Mononuclear cell (primary cell): Measurements from ENCODE around the gene IL17A. TPM values are rescaled to one million over a fixed set of nuclear protein-coding genes. Genes with fewer than 3 reads are reported as not detected.
"Not testable (repeated sequence)": the region's sequence is repeated elsewhere in the genome, so short reads cannot be mapped to it uniquely, and the experiment has no call there.

Experiments used
- H3K27me3 ChIP-seq: 2 replicates; pipeline ENCODE4 v1.6.0; 2011; ENCODE audit warnings: low read length, control low read depth; ENCODE audit not compliant: insufficient read depth
- H3K4me1 ChIP-seq: 2 replicates; pipeline ENCODE4 v1.5.1; 2011; ENCODE audit warnings: mild to moderate bottlenecking, low read length, control low read depth; ENCODE audit not compliant: insufficient read depth
- H3K4me3 ChIP-seq: 2 replicates; pipeline ENCODE4 v1.5.1; 2011; ENCODE audit warnings: mild to moderate bottlenecking, low read length, moderate library complexity
- H3K9me3 ChIP-seq: 2 replicates; pipeline ENCODE4 v1.5.1; 2011; ENCODE audit warnings: low read depth, mild to moderate bottlenecking, control low read depth, low read length
- total RNA-seq: library from RNA; depleted of rRNA; stranded (reverse); fragments of >200 nt; gene quantifications from one replicate; pipeline ENCODE4 v1.2.3, GENCODE V29; 2012

The IL17A gene
- total RNA-seq, 1 donor: not detected

DNA sequence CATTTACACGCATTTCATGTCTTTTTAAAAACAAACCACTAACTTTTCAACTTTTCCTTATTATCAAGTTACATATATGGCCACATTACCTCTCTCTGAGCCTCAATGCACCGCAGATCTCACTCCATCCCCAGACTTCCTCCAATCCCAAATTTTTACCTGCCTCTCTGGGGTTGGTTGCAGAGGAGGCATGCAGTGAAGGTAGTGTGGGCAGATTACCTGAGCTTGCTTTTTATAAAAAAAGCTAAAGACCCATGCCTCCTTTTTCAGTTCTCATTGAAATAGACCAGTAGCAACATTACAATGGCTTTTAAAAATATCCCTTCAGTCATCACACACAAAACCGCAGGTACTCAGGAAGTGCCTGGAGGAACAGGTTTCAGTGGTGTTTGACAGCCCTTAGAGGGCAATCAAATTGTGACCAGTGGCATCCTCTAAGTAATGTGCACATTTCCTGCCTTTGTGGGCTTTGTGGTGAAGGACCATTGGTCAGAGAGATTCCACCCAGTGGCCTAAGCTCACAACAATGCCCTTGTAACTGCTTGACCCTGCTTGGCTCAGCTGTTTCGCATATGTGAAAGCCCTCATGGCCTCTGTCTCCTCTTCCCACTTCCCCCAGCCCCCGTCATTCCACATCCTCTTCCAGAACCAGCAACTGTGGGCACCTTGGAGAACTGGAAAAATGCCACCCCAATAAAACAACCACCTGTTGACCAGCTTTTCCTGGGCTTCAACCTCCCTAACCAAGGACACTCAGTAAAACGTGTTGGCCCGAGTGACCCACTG lies 30.2 kb upstream of the IL17A start:
- Histone ChIP-seq H3K4me1 (no peaks in the 10 kb centered on the region), H3K27me3 (no peaks in the 10 kb centered on the region), H3K9me3 (no peaks in the 10 kb centered on the region), H3K4me3 (no peak overlapping the region)

GRCh38 chr6:52157301-52157941 lies 28.8 kb upstream of the IL17A start:
- Histone ChIP-seq H3K4me1 (no peaks in the 10 kb centered on the region), H3K9me3 (no peaks in the 10 kb centered on the region), H3K4me3 (no peak overlapping the region), H3K27me3 (no peaks in the 10 kb centered on the region)

DNA sequence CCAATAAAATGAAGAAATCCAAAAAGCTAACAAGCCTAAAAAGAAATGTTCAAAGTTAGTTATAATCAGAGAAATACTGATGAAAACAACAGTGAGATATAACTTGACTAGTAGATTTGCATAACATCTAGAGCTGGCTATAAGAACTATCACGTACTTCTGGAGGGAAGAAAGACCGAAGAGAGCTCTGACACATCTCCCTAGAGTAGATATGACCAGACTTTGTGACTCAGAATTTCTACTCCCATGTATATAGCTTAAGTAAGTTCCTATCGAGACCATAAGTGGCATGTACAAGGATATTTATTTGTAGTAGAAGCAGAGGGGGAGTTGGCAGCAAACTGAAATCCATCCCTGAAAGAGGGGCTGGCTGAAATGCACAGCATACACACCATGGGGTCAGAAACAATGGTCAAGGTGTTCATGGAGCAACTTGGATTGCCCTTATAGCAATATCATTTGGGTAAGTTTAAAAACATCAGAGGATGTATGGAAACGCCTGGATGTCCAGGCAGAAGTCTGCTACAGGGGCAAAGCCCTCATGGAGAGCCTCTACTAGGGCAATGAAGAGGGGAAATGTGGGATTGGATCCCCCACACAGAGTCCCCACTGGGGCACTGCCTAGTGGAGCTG lies 25.6 kb upstream of the IL17A start:
- H3K4me1 ChIP-seq: no peaks in the 10 kb centered on the region
- no peaks in the 10 kb centered on the region for H3K27me3 ChIP-seq
- no peak overlapping the region for H3K4me3 ChIP-seq
- no peaks in the 10 kb centered on the region for H3K9me3 ChIP-seq

DNA sequence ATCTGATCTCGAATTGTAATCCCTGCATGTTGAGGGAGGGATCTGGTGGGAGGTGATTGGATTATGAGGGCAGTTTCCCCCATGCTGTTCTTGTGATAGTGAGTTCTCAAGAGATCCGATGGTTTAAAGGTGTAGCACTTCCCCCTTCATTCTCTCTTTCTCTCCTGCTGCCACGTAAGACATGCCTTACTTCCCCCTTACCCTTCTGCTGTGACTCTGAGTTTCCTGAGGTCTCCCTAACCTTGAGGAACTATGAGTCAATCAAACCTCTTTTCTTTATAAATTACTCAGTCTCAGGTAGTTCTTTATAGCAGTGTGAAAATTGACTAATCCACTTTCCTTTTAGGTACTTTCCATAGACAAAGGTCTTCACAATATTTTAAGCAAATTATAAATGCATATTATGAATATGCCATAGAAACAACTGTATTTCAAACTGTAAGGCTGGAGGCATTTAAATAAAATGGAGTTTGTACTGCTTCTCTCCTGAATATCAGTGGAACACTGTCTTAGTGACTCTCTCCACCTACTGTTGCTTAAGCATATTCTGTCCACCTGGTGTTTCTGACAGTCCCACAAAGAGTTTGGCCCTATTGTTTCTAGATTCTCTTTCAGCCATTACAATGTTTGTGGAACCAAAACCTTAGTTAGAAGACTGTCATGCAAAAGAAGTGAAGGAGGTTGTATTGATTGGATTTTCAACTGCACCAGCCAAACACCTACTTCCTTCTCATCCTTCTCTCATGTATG lies 24.3 kb upstream of the IL17A start:
- Histone ChIP-seq H3K4me1 (no peaks in the 10 kb centered on the region), H3K4me3 (no peak overlapping the region), H3K27me3 (no peaks in the 10 kb centered on the region), H3K9me3 (no peaks in the 10 kb centered on the region)

DNA sequence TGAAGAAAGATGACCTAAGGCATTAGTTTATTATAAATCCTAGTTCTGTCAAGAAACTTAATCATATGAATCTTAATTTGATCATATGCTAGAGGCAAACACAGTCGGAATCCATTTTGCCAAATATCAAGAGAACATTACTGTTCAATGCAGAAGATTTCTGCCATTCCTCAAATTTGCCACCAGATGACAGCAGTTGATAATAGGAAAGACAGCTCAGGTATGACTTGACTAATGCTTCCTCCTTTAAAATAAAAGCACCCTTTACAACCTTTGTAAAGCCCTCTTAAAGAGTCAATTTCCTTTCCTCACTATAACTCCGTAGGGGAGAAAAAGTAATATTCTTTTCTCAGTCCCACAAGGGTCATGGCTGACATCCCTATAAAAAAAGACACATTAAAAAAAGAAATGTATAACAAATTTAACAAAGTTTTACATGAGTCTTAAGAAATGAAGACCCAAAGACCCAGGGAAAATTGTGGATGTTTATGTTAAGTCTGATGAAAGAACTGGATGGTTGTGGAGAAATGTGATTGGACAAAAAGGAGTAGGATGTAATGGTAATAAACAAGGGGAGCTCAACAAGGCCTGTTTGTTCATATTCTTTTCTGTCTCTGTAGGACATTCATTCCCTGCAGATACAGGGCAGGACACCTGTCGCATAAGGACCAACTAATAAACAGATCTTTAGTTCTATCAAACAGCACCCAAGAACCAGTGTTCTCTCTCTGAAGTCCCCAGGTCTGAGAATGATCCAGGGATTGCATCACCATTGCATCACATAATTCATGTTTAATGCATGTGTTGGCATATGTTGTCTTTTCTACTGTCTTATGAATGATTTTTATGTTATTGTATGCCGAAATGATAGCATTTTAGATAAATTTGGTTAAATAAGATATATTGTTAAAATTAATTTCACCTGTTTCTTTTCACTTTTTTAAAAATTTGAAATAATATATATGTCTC lies 23.0 kb upstream of the IL17A start:
- H3K9me3 ChIP-seq: no peaks in the 10 kb centered on the region
- no peak overlapping the region for H3K4me3 ChIP-seq
- no peaks in the 10 kb centered on the region for H3K27me3 ChIP-seq
- no peaks in the 10 kb centered on the region for H3K4me1 ChIP-seq

GRCh38 chr6:52164319-52165094 lies 21.7 kb upstream of the IL17A start:
- Histone ChIP-seq H3K4me3 (no peak overlapping the region), H3K9me3 (no peaks in the 10 kb centered on the region), H3K27me3 (no peaks in the 10 kb centered on the region), H3K4me1 (no peaks in the 10 kb centered on the region)

- Histone ChIP-seq H3K9me3 (no peaks in the 10 kb centered on the region), H3K4me3 (no peak overlapping the region), H3K4me1 (no peaks in the 10 kb centered on the region)
Measured at GRCh38 chr6:52167267-52167666, 18.9 kb upstream of the IL17A start.

DNA sequence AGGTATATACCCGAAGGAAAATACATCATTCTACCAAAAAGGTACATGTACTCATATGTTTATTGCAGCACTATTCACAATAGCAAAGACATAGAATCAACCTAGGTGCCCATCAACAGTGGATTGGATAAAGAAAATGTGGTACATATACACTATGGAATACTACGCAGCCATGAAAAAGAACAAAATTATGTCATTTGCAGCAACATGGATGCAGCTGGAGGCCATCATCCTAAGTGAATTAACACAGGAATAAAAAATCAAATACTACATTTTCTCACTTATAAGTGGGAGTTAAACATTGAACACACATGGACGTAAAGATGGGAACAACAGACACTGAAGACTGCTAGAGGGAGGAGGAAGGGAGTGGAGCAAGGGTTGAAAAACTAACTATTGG lies 17.8 kb upstream of the IL17A start:
- not testable (repeated sequence) for H3K4me1 ChIP-seq, H3K9me3 ChIP-seq, H3K4me3 ChIP-seq, H3K27me3 ChIP-seq

More at GRCh38 chr6:52167267-52167666, 18.9 kb upstream of the IL17A start:
- H3K27me3 ChIP-seq: no peaks in the 10 kb centered on the region

- no peaks in the 10 kb centered on the region for H3K9me3 ChIP-seq
- no peak overlapping the region for H3K4me3 ChIP-seq
- H3K4me1 ChIP-seq: no peaks in the 10 kb centered on the region
- no peaks in the 10 kb centered on the region for H3K27me3 ChIP-seq
Measured at GRCh38 chr6:52174118-52174517, 12.1 kb upstream of the IL17A start.

- H3K27me3 ChIP-seq: no peaks in the 10 kb centered on the region
- no peak overlapping the region for H3K4me3 ChIP-seq
- H3K9me3 ChIP-seq: no peaks in the 10 kb centered on the region
- no peaks in the 10 kb centered on the region for H3K4me1 ChIP-seq
Measured at GRCh38 chr6:52176550-52176949, 9.6 kb upstream of the IL17A start.

GRCh38 chr6:52177961-52178360 lies 8.2 kb upstream of the IL17A start:
- Histone ChIP-seq H3K27me3 (no peaks in the 10 kb centered on the region), H3K4me3 (no peak overlapping the region), H3K9me3 (no peaks in the 10 kb centered on the region), H3K4me1 (no peaks in the 10 kb centered on the region)

DNA sequence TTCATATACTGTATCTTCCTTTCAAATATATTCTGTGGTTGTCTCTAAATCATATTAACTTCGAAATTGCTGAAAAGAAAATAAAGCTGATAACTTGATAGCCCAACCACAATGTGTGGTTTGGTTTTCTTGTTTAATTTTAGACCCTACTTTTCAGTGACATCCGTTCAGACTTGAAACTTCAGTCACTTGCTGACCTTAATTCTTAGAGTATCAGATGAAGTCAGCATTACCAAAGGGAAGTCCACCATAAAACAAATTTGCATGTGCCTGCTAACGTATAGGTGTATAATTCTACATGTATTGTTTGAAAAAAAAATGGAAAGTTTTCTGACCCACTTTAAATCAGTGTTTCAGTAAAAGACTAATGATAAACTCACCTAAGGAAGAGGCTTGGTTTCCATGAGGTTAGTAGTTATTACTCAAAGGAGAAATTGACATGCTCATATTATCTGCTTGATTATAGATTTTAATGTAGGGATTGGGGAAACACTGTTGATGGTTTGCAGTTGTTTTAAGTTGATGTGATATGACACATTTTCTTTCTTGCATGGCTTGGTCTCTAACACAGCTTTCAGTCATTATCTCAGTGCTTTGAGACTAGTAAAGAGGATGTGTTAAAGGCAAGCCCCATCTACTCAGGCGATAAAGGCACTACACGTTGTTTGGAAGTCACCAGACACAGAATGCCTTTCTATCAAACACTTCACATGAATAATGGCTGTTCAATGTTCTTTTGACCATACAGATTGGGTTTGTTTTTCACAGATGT lies 5.2 kb upstream of the IL17A start:
- Histone ChIP-seq H3K27me3 (no peaks in the 10 kb centered on the region), H3K4me3 (no peak overlapping the region), H3K4me1 (no peaks in the 10 kb centered on the region), H3K9me3 (no peaks in the 10 kb centered on the region)

DNA sequence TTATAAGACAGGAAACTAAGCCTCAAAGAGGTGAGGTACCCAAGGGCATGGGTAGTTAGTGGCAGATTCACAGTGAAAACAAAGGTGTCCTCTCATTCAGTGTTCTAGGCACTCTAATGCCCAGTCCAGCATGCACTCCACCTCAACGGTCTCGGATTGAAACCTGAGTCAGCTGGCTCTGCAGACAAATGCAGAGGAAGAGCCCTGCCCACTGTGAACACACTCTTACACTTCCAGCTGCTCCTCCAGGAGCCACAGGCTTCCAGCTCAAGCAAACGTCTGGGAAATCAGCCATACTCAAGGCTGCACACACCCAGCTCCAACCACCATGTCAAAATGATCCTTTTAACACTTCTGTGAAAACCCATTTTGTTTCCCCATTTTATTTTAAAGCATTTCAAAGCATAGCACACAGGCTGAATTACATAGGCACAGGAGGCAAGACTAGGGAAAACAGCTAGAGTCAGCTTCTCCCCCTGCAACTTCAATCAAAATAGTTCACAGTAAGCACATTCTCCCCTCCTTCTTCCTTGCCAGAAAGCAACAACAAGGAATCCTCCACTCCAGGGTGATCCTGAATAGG lies 3.0 kb upstream of the IL17A start:
- H3K9me3 ChIP-seq: no peaks in the 10 kb centered on the region
- H3K27me3 ChIP-seq: peaks cover 7% of the 10 kb centered on the region
- H3K4me3 ChIP-seq: no peak overlapping the region
- H3K4me1 ChIP-seq: no peaks in the 10 kb centered on the region
